Motor neuron (in vitro differentiated cells): ENCODE measurements around the gene MSX1. TPM values are rescaled to one million over a fixed set of nuclear protein-coding genes. Genes with fewer than 3 reads are reported as not detected.

Source experiments
- ATAC-seq, 8 experiments: fragments of 200-7000 bp; cut with Tn5 transposase; replicated peaks in 6 of 8; 2 replicates each; pipeline ENCODE4 v1.8.0; 2021; ENCODE audit warnings: mild to moderate bottlenecking in 8 of 8, moderate library complexity in 8 of 8
- H3K27ac ChIP-seq, 2 donors: fragments of 250-450 bp; sonication (Bioruptor Pico); 2 replicates each; pipeline ENCODE4 v1.9.0; 2021; ENCODE audit warnings: antibody characterized with exemption in 2 of 2, mild to moderate bottlenecking in 2 of 2, moderate library complexity in 1 of 2
- H3K4me1 ChIP-seq, 2 donors: fragments of 250-450 bp; sonication (Bioruptor Pico); replicated peaks in 1 of 2; 2 replicates each; pipeline ENCODE4 v1.6.1; 2021; ENCODE audit warnings: antibody characterized with exemption in 2 of 2, mild to moderate bottlenecking in 2 of 2, moderate library complexity in 1 of 2
- H3K4me3 ChIP-seq, 5 donors: fragments of 250-450 bp; sonication (Bioruptor Pico); 2 replicates each; pipeline ENCODE4 v1.9.0; 2021; ENCODE audit warnings: antibody characterized with exemption in 5 of 5, mild to moderate bottlenecking in 5 of 5, moderate library complexity in 4 of 5
- WGBS, 10 experiments: fragments of 450-650 bp; shearing (Covaris generic); methylation state at CpG; one replicate each; pipeline ENCODE4 v1.0.0; 2022; 5-methylcytosine and 5-hydroxymethylcytosine counted together
- in situ Hi-C, 9 experiments: fragments of 400-800 bp; cut with MboI; loops; one replicate each; pipeline ENCODE4 v1.15.0; 2021; ENCODE audit warnings: low sequenced_read_pairs in 9 of 9, low pct_unique_long_range_greater_than_20kb in 2 of 9; ENCODE audit not compliant: unreplicated experiment in 9 of 9
- total RNA-seq, 8 experiments: library from RNA; unstranded; fragments of 300-600 nt; gene quantifications; 2 replicates each; pipeline versions ENCODE4 v1.2.3 to v1.2.4, GENCODE V29; 2022

The MSX1 gene
- total RNA-seq, 8 experiments from 2014 or later: 1.1 to 52.3 (median 5.0) TPM

DNA sequence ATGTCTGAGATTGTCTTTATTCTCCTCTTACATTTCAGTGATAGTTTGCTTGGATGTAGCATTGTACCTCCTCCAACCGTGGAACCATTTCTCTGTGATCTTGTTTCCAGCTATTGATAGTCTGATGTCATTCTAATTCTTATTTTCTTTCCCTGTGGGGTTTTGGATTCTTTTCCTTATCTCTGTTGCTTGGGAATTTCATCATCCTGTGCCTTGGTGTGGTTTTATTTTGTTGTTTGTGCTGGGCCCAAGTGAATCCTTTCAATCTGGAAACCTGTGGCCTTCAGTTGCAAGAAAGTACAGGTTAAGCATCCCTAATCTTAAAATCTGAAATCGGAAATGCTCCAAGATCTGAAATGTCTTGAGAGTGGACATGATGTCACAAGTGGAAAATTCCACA is 22.0 kb downstream of the MSX1 start:
- 11 to 67% (median 42%) methylated on average over 1 to 2 of the region's 2 CpGs; no CpG with 5 or more reads in 6 of the 10 experiments for WGBS, 10 experiments
- no peak overlapping the region for H3K27ac ChIP-seq
- peaks cover 4 to 5% of the 10 kb centered on the region in 2 donors for H3K4me1 ChIP-seq
- ATAC-seq: peak in 1 of 8 experiments; percentile 24
- no peak overlapping the region for H3K4me3 ChIP-seq
- in situ Hi-C loops: no loop called here

DNA sequence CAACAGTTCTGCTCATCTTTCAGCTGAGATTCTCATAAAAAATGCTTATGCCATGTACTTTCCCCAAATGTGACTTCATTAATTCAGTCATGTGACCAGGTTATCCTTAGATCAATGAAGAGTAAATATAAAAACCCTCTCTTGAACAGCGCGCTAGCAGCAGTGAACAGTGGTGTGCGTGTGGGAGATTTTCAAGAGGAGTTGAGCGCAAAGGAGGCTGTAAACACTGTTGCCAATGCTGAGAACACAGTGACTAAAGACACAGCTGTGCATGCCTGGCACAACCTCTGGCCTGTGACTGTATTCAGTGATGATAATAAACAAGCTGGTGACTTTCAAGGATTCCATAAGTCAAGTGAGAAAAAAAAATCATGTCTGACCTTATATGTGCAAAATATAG is 25.1 kb downstream of the MSX1 start:
- no peak overlapping the region for H3K27ac ChIP-seq
- H3K4me1 ChIP-seq: peaks cover 4 to 5% of the 10 kb centered on the region in 2 donors
- H3K4me3 ChIP-seq: no peak overlapping the region
- 18 to 97% (median 90%) methylated on average over 2 to 4 of the region's 4 CpGs; no CpG with 5 or more reads in 1 of the 10 experiments for WGBS, 10 experiments
- peak in 1 of 8 experiments; percentile 55 for ATAC-seq
- in situ Hi-C loops: no loop called here

DNA sequence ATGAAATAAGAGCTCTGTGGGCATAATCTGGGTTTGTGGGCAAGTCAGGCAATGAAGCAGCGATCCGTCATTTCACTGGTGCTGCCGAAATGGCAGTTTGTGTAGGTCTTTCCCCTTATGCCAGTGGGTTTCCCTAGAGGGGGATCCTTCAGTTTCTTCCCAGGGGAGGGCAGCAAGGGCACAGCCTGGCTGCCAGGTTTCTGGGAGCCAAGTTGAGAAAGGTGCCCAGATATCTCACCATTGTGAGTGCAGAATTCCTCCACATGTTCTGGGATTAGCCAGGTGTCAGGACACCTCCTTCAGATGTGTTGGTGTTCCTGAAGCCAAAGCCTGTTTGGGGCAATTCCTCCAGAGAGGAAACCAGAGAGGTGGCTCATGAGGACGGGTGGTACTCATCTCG is 28.0 kb downstream of the MSX1 start:
- ATAC-seq: no peak
- Histone ChIP-seq H3K27ac (no peak overlapping the region), H3K4me1 (no peaks in the 10 kb centered on the region), H3K4me3 (no peak overlapping the region)
- 27 to 86% (median 78%) methylated on average over 2 to 5 of the region's 5 CpGs; no CpG with 5 or more reads in 1 of the 10 experiments for WGBS, 10 experiments
- in situ Hi-C loops: no loop called here

DNA sequence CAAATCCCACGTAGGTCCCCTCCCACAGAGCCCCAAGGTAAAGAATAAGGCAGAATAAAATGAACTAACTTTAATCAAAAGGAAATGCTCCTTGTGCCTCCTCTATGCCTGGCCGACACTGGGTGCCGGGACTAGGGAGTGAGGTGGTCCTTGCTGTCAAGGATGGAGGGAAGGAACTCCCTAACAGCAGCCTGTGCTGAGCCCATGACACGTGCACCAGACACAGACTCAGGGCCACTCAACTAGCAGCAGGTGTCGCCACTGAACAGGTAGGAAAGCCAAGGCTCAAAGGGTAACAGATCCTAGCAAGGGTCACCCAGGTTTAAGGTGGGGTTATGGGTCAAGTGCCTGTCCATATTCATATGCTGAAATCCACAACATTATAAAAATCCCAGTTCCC is 29.2 kb downstream of the MSX1 start:
- ATAC-seq: no peak
- 60 to 79% (median 79%) methylated on average over 1 to 4 of the region's 5 CpGs; no CpG with 5 or more reads in 7 of the 10 experiments for WGBS, 10 experiments
- in situ Hi-C loops: no loop called here
- Histone ChIP-seq H3K4me1 (no peaks in the 10 kb centered on the region), H3K27ac (no peak overlapping the region), H3K4me3 (no peak overlapping the region)

DNA sequence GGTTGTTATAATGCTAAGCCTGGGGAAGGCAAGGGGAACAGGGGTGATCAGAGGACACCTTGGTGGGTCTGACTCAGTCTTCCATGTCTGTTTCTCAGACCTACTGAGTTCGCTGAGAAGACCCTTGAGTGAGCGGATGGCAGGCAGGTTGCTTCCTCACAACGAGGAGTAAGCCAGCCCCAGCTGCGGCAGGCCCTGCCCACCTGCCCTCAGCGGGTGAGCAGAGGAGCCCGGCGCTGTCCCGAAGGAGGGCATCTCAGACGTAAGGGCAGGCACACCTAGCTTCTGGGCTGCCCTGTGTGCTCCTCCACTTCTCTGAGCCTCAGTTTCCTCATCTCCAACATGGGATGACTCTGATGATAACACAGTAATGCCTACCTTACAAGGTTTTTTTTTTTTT is 30.3 kb downstream of the MSX1 start:
- no peak overlapping the region for H3K27ac ChIP-seq
- H3K4me1 ChIP-seq: no peaks in the 10 kb centered on the region
- in situ Hi-C loops: no loop called here
- ATAC-seq: no peak
- WGBS, 10 experiments: 50 to 80% (median 77%) methylated on average over 2 to 3 of the region's 9 CpGs; no CpG with 5 or more reads in 6 of the 10 experiments
- H3K4me3 ChIP-seq: no peak overlapping the region

DNA sequence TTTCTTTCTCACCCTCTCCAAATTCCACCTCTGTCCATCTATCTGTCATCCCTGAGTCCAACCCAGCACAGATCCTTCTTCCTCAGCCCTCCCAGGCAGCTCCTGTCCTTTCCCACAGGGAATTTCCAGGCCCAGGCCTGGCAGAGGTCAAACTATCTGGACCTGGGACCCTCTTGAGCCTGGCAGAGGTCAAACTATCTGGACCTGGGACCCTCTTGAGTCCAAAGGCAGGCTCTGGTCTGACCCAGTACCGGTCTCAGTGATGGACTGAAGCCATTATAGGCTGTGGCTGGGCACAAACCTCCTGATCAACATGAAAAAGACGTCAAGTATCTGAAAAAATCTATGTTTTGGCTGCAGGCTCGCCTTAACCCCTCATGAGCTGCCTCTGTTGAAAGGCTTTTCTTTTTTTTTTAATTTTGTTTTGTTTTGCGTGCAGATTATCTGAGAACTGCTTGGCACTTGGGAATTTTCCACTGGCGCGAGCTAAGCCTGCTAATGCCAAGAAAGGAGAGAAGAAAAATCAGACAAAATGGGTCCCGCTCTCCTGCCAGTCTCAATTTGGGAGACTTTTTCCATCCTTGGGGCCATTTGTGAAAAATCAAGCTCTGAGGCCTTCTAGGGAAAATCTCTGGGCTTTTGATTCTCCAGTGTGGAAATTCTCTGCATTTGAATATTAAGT is 31.2 kb downstream of the MSX1 start:
- in situ Hi-C loops: no loop called here
- WGBS, 10 experiments: 29 to 91% (median 78%) methylated on average over 1 to 7 of the region's 7 CpGs
- ATAC-seq: no peak

DNA sequence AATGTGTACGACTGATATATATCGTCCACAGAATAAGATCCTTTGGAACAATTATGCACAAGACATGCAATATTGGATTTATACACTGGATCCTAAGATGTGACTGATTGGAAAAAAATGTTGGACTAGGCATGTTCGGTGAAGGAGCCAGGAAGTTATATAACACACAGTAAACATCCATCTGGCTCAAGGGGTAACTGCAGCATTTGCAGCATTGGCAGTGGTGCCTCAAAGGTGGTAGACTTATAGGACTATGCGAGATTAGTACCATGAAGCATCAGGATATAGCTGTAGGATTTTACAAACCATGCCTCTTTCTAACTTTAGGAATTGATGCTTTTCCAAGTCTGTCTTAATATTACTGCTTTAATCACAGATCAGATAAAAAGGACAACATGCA is 34.3 kb downstream of the MSX1 start:
- 26 to 92% (median 73%) methylated on average over 1 to 4 of the region's 4 CpGs; no CpG with 5 or more reads in 1 of the 10 experiments for WGBS, 10 experiments
- no peak for ATAC-seq
- in situ Hi-C loops: no loop called here

More for the DNA sequence above, 31.2 kb downstream of the MSX1 start:
- Histone ChIP-seq H3K27ac (no peak overlapping the region), H3K4me1 (no peaks in the 10 kb centered on the region), H3K4me3 (no peak overlapping the region)

DNA sequence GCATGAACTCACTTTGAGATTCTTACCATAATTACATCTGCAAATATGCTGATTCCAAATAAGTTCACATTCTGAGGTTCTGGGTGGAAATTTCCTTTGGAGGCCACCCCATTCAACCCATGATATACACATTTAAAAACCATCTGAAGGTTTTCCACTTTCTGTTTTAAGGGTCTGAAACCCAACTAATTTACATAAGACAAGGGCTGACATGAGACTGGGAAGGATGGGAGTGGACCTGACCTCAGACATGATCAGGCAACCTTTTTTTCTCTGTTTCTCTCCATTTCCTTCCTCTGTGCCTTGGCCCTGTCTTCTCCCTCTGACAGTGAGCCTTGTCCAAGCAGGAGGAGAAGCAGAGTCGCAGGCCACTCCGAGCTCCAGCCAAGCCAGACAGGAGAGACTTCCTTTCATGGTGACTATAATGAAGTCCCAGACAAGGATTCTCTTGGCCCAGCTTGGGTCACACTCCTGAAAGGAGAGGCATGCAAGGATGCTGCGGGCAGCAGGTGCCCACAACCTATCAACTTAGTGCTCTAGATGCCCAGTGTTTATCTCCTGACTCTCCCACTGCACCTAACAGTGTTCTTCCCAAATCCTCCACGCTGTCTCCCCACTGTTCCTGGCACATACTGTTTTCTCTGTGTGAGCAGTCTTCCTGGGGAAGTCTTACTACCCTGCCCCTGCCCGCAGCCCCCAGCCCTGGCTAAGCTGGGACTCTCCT is 39.9 kb downstream of the MSX1 start:
- in situ Hi-C loops: no loop called here
- peak in 2 of 8 experiments; percentile 34 to 43 for ATAC-seq
- Histone ChIP-seq H3K4me1 (no peaks in the 10 kb centered on the region), H3K27ac (no peak overlapping the region), H3K4me3 (no peak overlapping the region)
- 18 to 90% (median 83%) methylated on average over 1 to 4 of the region's 5 CpGs; no CpG with 5 or more reads in 3 of the 10 experiments for WGBS, 10 experiments

More for the DNA sequence above, 34.3 kb downstream of the MSX1 start:
- H3K27ac ChIP-seq: no peak overlapping the region
- no peak overlapping the region for H3K4me3 ChIP-seq
- H3K4me1 ChIP-seq: no peaks in the 10 kb centered on the region

DNA sequence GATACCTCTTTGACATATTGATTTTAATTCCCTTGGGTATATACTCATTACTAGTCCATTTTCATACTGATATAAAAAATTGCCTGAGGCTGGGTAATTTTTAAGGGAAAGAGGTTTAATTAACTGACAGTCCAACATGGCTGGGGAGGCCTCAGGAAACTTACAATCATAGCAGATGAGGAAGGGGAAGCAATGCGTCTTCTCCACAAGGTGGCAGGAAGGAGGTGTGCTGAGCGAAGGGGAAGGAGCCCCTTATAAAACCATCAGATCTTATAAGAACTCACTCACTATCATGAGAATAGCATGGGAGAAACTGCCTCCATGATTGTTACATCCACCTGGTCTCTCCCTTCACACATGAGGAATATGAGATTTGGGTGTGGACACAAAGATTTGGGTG is 42.4 kb downstream of the MSX1 start:
- ATAC-seq: peak in 1 of 8 experiments; percentile 12
- no peak overlapping the region for H3K27ac ChIP-seq
- WGBS, 10 experiments: 0 to 100% (median 66%) methylated on average over 1 to 2 of the region's 2 CpGs; no CpG with 5 or more reads in 1 of the 10 experiments
- in situ Hi-C loops: no loop called here
- no peak overlapping the region for H3K4me3 ChIP-seq
- no peaks in the 10 kb centered on the region for H3K4me1 ChIP-seq

DNA sequence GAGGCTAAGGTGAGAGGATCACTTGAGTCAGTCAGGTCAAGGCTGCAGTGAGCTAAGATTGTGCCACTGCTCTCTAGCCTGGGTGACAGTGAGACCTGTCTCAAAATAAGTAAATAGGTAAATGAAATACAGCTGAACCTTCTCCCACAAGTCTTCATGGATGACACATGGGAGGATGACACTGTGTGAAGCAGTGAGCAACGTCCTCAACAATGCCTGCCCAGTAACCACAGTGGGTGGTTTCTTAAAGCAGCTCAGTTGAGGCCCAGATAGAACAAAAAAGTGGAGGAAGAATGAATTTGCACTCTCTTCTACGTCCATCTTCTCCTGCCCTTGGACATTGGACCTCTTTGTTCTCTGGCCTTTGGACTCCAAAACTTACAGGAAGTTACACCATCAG is 52.7 kb downstream of the MSX1 start:
- H3K4me3 ChIP-seq: no peak overlapping the region
- 14 to 50% (median 23%) methylated on average over 1 to 2 of the region's 2 CpGs; no CpG with 5 or more reads in 6 of the 10 experiments for WGBS, 10 experiments
- no peak for ATAC-seq
- in situ Hi-C loops: no loop called here
- H3K4me1 ChIP-seq: no peaks in the 10 kb centered on the region
- no peak overlapping the region for H3K27ac ChIP-seq

DNA sequence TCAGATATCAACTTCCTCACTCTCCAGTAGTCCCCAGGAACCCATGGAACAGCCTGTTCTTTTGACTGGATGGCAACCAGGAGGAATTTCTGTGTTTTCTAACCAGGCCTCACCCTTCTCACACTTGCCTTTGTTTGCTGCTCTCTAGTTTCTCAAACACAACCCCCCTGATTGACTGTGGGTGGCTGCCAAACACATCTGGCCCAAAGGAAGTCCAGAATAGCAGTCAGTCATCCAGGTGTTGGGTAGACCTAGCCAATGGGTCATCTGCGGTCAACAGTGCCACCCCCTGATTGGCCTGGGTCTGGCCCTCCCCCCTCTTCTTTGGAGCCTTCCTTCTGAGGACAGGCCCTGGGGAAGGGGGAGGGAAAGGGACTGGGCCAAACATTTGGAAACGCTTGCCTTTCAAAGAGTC is 53.7 kb downstream of the MSX1 start:
- in situ Hi-C loops: no loop called here
- Histone ChIP-seq H3K4me1 (no peaks in the 10 kb centered on the region), H3K27ac (no peak overlapping the region), H3K4me3 (no peak overlapping the region)
- no peak for ATAC-seq
- 0 to 100% (median 57%) methylated on average over 1 of the region's 2 CpGs; no CpG with 5 or more reads in 6 of the 10 experiments for WGBS, 10 experiments
